Natural killer cell treated with Interleukin-12 subunit alpha and Interleukin-12 subunit beta and Interleukin-15 and Interleukin-18, amount 100 ng/mL, for 72 hours (primary cell): ENCODE data around the gene TERB1. TPM values are rescaled to one million over a fixed set of nuclear protein-coding genes. Genes with fewer than 3 reads are reported as not detected.

Experiments
- total RNA-seq, 2 donors: library from RNA; stranded (reverse); gene quantifications; one replicate each; pipeline ENCODE4 v1.2.3, GENCODE V29; 2022

Gene TERB1
- total RNA-seq, 2 donors from 2014 or later = 0.38 to 0.64 TPM

Other genes starting within 250 kb of the TERB1 start
- 10 to 100 TPM; 71.2 to 78.6 TPM for gene CKLF, start 249.0 kb downstream of the TERB1 start, total RNA-seq
- 10 to 100 TPM in 1 of 2 donors, 1 to 10 TPM in 1; 7.2 to 11.6 TPM for gene CMTM1, start 235.1 kb downstream of the TERB1 start, total RNA-seq
- under 1 TPM; 0.45 to 0.67 TPM for gene CMTM2, start 222.1 kb downstream of the TERB1 start, total RNA-seq
- gene CMTM3, start 196.9 kb downstream of the TERB1 start, total RNA-seq = 10 to 100 TPM; 43.8 to 49.7 TPM
- 1 to 10 TPM; 1.2 to 2.2 TPM for gene CMTM4, start 104.8 kb downstream of the TERB1 start, total RNA-seq
- 100 to 1,000 TPM in 1 of 2 donors, 10 to 100 TPM in 1; 74.0 to 101 TPM for gene DYNC1LI2, start 50.0 kb downstream of the TERB1 start, total RNA-seq
- gene NAE1, start 29.4 kb upstream of the TERB1 start, total RNA-seq = 10 to 100 TPM; 69.4 to 98.3 TPM
- gene CA7, start 42.8 kb upstream of the TERB1 start, total RNA-seq = not detected
- gene PDP2, start 78.9 kb upstream of the TERB1 start, total RNA-seq = 10 to 100 TPM; 28.0 to 35.0 TPM
- gene CDH16, start 117.3 kb upstream of the TERB1 start, total RNA-seq = not detected
- 10 to 100 TPM in 1 of 2 donors, 1 to 10 TPM in 1; 2.3 to 12.8 TPM for gene RRAD, start 124.0 kb upstream of the TERB1 start, total RNA-seq
- gene CIAO2B, start 132.8 kb upstream of the TERB1 start, total RNA-seq = 100 to 1,000 TPM; 147 to 153 TPM
- 10 to 100 TPM; 27.7 to 36.7 TPM for gene CES2, start 133.9 kb upstream of the TERB1 start, total RNA-seq
- gene CES3, start 159.7 kb upstream of the TERB1 start, total RNA-seq = 1 to 10 TPM in 1 of 2 donors, not detected in 1; 1.6 TPM
- gene CES4A, start 187.0 kb upstream of the TERB1 start, total RNA-seq = 1 to 10 TPM; 6.5 to 8.2 TPM
- gene CBFB, start 227.6 kb upstream of the TERB1 start, total RNA-seq = 100 to 1,000 TPM; 128 to 161 TPM